HEK293 (cell line): ENCODE measurements around the gene AGT.

ENCODE experiments used
- CTCF ChIA-PET: fragments of 350-600 bp; formaldehyde crosslinking; extraction: SDS; loops from one replicate; lab custom pipeline; 2021; ENCODE audit warnings: antibody characterized with exemption; lab: Yijun Ruan, JAX
- POLR2A ChIA-PET: fragments of 300-600 bp; formaldehyde crosslinking; extraction: SDS; loops from one replicate; lab custom pipeline; 2020; ENCODE audit warnings: antibody characterized with exemption, inconsistent platforms; lab: Yijun Ruan, JAX
- H3K27ac ChIP-seq: fragments of 200-500 bp; sonication (Bioruptor generic); 2 replicates; pipeline ENCODE4 v1.5.1; 2014; ENCODE audit warnings: low read depth, low read length, control low read depth, inconsistent platforms; ENCODE audit errors: extremely low read depth
- H3K36me3 ChIP-seq, 2 experiments: fragments of 200-500 bp in 1 of 2; sonication (Bioruptor generic) in 1 of 2; 1 replicate in 1 of 2; 2 replicates in 1 of 2; pipeline ENCODE4 v1.5.1; 2014 to 2017; ENCODE audit warnings: inconsistent platforms in 2 of 2, low read length in 2 of 2; ENCODE audit not compliant: control insufficient read depth in 2 of 2, insufficient read depth in 1 of 2
- H3K4me1 ChIP-seq: fragments of 200-500 bp; sonication (Bioruptor generic); 2 replicates; pipeline ENCODE4 v1.5.1; 2014; ENCODE audit warnings: mild to moderate bottlenecking, low read length, inconsistent platforms; ENCODE audit not compliant: control insufficient read depth, insufficient read depth
- H3K4me3 ChIP-seq: 2 replicates; pipeline ENCODE4 v1.5.1; 2011; ENCODE audit warnings: low read depth, mild to moderate bottlenecking, control low read depth, low read length, moderate library complexity
- H3K9me3 ChIP-seq: fragments of 200-500 bp; sonication (Bioruptor generic); 2 replicates; pipeline ENCODE4 v1.5.1; 2014; ENCODE audit warnings: low read depth, low read length, inconsistent platforms; ENCODE audit not compliant: control insufficient read depth, insufficient read depth
- KLF16 ChIP-seq: fragments of 450-650 bp; formaldehyde crosslinking; IDR thresholded peaks from 2 replicates; pipeline ENCODE4 v1.5.1; 2017; ENCODE audit warnings: missing biosample characterization, missing genetic modification characterization
- MEIS1 ChIP-seq: sonication (generic); formaldehyde crosslinking; IDR thresholded peaks from 2 replicates; pipeline ENCODE4 v1.8.1; 2022; ENCODE audit warnings: missing genetic modification reagents, mild to moderate bottlenecking, borderline replicate concordance
- ZBTB20 ChIP-seq: fragments of 450-650 bp; formaldehyde crosslinking; IDR thresholded peaks from 2 replicates; pipeline ENCODE4 v1.5.1; 2016; ENCODE audit warnings: missing biosample characterization, missing genetic modification characterization
- ZNF146 ChIP-seq: fragments of 450-650 bp; formaldehyde crosslinking; IDR thresholded peaks from 2 replicates; pipeline ENCODE4 v1.5.1; 2016; ENCODE audit warnings: missing biosample characterization, missing genetic modification characterization
- ZNF292 ChIP-seq: fragments of 450-650 bp; formaldehyde crosslinking; IDR thresholded peaks from 2 replicates; pipeline ENCODE4 v1.5.1; 2016; ENCODE audit warnings: low read depth, missing biosample characterization, missing genetic modification characterization, borderline replicate concordance
- ZNF311 ChIP-seq: fragments of 450-650 bp; formaldehyde crosslinking; IDR thresholded peaks from 2 replicates; pipeline ENCODE4 v1.5.1; 2017; ENCODE audit warnings: missing biosample characterization, missing genetic modification characterization, borderline replicate concordance
- ZNF501 ChIP-seq: fragments of 450-650 bp; formaldehyde crosslinking; IDR thresholded peaks from 2 replicates; pipeline ENCODE4 v1.5.1; 2016; ENCODE audit warnings: missing biosample characterization, missing genetic modification characterization
- ZNF529 ChIP-seq: fragments of 450-650 bp; formaldehyde crosslinking; IDR thresholded peaks from 2 replicates; pipeline ENCODE4 v1.5.1; 2017; ENCODE audit warnings: missing genetic modification characterization, missing biosample characterization; ENCODE audit not compliant: insufficient replicate concordance
- ZNF610 ChIP-seq: fragments of 450-650 bp; formaldehyde crosslinking; IDR thresholded peaks from 2 replicates; pipeline ENCODE4 v1.5.1; 2016; ENCODE audit warnings: missing biosample characterization, missing genetic modification characterization, borderline replicate concordance
- ZNF664 ChIP-seq: fragments of 450-650 bp; formaldehyde crosslinking; IDR thresholded peaks from 2 replicates; pipeline ENCODE4 v1.5.1; 2016; ENCODE audit warnings: missing biosample characterization, missing genetic modification characterization
- ZNF747 ChIP-seq: fragments of 450-650 bp; formaldehyde crosslinking; IDR thresholded peaks from 2 replicates; pipeline ENCODE4 v1.5.1; 2016; ENCODE audit warnings: missing biosample characterization, missing genetic modification characterization
- ZNF837 ChIP-seq: fragments of 450-650 bp; formaldehyde crosslinking; IDR thresholded peaks from 2 replicates; pipeline ENCODE4 v1.5.1; 2016; ENCODE audit warnings: missing biosample characterization, missing genetic modification characterization
- ZSCAN23 ChIP-seq: fragments of 450-650 bp; formaldehyde crosslinking; IDR thresholded peaks from 2 replicates; pipeline ENCODE4 v1.5.1; 2016; ENCODE audit warnings: missing biosample characterization, missing genetic modification characterization
- TF ChIP-seq, protein P1 (sequence below): fragments of 450-650 bp; formaldehyde crosslinking; conservative IDR thresholded peaks from 2 replicates; pipeline ENCODE4 v1.5.1; 2016; ENCODE audit warnings: low read depth, missing biosample characterization, missing genetic modification characterization
- TF ChIP-seq, protein P2 (sequence below): fragments of 450-650 bp; formaldehyde crosslinking; IDR thresholded peaks from 2 replicates; pipeline ENCODE4 v1.5.1; 2016; ENCODE audit warnings: missing biosample characterization, missing genetic modification characterization
- TF ChIP-seq, protein P3 (sequence below): fragments of 450-650 bp; formaldehyde crosslinking; IDR thresholded peaks from 2 replicates; pipeline ENCODE4 v1.5.1; 2017; ENCODE audit warnings: missing biosample characterization, missing genetic modification characterization
- TF ChIP-seq, protein P4 (sequence below): fragments of 450-650 bp; formaldehyde crosslinking; IDR thresholded peaks from 2 replicates; pipeline ENCODE4 v1.5.1; 2016; ENCODE audit warnings: missing biosample characterization, missing genetic modification characterization

AGT gene

DNA sequence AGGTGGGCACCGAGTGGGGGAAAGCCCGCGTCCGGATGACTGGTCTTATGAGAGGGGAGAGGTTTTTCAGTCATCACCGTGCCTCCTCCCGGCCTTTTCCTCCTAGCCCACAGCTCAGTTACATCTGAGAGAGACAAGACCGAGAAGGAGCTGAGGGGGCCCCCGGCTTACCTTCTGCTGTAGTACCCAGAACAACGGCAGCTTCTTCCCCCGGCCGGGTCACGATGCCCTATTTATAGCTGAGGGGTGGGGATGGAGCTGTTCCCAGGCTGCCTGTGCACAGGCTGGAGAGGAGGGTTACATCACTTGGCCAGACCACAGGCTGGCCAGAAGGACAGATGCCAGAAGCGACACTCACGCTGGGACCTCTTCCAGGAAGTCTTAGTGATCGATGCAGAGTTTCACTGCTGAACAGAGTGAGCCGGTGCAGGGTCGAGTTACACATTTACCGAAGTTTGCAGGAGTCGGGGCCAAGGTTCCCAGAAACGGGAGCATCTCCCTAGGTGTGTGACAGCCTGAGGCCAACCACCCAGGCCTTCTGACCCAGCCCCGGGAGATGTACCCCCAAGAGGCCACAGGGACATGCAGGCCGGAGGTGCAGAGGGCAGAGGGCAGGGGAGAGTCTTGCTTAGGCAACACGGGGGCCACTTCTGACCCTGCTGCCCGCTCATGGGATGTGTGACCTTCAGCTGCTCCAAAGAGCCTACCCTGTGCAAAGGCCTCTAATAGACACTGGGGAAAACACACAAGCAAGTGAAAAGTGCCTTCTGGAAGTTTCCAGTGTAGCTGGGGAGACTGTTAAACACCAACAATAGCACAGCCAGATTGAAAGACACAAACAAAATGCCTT, at the start of gene AGT:
Gene AGT, minus strand, starts transcription at position 208 of the 850 bp plus-strand sequence. CDS start 3,299 bp downstream, outside the sequence.
- Histone ChIP-seq H3K4me3 (no peak within 1 kb of the TSS), H3K9me3 (no peaks in the 10 kb centered on the region), H3K27ac (no peak within 1 kb of the TSS), H3K36me3 (no peaks in the 10 kb centered on the region), H3K4me1 (no peaks in the 10 kb centered on the region)
- ChIA-PET CTCF (interaction anchor here (0.5 to 1.3 kb wide), 3 partner anchors 46 to 394 kb away, joined by 3 to 4 read pairs (median 3); no protein-coding TSS in a partner anchor), POLR2A (no interaction called here)
- TF ChIP-seq, protein P1, sequence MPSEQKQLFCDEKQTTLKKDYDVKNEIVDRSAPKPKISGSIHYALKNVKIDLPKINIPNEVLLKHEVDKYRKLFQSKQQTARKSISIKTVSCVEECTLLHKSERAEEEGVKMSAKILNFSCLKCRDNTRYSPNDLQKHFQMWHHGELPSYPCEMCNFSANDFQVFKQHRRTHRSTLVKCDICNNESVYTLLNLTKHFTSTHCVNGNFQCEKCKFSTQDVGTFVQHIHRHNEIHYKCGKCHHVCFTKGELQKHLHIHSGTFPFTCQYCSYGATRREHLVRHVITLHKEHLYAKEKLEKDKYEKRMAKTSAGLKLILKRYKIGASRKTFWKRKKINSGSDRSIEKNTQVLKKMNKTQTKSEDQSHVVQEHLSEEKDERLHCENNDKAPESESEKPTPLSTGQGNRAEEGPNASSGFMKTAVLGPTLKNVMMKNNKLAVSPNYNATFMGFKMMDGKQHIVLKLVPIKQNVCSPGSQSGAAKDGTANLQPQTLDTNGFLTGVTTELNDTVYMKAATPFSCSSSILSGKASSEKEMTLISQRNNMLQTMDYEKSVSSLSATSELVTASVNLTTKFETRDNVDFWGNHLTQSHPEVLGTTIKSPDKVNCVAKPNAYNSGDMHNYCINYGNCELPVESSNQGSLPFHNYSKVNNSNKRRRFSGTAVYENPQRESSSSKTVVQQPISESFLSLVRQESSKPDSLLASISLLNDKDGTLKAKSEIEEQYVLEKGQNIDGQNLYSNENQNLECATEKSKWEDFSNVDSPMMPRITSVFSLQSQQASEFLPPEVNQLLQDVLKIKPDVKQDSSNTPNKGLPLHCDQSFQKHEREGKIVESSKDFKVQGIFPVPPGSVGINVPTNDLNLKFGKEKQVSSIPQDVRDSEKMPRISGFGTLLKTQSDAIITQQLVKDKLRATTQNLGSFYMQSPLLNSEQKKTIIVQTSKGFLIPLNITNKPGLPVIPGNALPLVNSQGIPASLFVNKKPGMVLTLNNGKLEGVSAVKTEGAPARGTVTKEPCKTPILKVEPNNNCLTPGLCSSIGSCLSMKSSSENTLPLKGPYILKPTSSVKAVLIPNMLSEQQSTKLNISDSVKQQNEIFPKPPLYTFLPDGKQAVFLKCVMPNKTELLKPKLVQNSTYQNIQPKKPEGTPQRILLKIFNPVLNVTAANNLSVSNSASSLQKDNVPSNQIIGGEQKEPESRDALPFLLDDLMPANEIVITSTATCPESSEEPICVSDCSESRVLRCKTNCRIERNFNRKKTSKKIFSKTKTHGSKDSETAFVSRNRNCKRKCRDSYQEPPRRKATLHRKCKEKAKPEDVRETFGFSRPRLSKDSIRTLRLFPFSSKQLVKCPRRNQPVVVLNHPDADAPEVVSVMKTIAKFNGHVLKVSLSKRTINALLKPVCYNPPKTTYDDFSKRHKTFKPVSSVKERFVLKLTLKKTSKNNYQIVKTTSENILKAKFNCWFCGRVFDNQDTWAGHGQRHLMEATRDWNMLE (tag by site-specific recombination): no peak
- TF ChIP-seq MEIS1: no peak
- no peak for TF ChIP-seq ZNF664 (tag by site-specific recombination)
- no peak for TF ChIP-seq ZNF292
- TF ChIP-seq, protein P2, sequence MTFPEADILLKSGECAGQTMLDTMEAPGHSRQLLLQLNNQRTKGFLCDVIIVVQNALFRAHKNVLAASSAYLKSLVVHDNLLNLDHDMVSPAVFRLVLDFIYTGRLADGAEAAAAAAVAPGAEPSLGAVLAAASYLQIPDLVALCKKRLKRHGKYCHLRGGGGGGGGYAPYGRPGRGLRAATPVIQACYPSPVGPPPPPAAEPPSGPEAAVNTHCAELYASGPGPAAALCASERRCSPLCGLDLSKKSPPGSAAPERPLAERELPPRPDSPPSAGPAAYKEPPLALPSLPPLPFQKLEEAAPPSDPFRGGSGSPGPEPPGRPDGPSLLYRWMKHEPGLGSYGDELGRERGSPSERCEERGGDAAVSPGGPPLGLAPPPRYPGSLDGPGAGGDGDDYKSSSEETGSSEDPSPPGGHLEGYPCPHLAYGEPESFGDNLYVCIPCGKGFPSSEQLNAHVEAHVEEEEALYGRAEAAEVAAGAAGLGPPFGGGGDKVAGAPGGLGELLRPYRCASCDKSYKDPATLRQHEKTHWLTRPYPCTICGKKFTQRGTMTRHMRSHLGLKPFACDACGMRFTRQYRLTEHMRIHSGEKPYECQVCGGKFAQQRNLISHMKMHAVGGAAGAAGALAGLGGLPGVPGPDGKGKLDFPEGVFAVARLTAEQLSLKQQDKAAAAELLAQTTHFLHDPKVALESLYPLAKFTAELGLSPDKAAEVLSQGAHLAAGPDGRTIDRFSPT (tag by site-specific recombination): no peak
- TF ChIP-seq ZNF837 (tag by site-specific recombination): no peak
- no peak for TF ChIP-seq ZNF610 (tag by site-specific recombination)
- TF ChIP-seq ZNF311 (tag by site-specific recombination): no peak
- no peak for TF ChIP-seq ZNF747
- TF ChIP-seq ZSCAN23 (tag by site-specific recombination): no peak
- TF ChIP-seq, protein P3, sequence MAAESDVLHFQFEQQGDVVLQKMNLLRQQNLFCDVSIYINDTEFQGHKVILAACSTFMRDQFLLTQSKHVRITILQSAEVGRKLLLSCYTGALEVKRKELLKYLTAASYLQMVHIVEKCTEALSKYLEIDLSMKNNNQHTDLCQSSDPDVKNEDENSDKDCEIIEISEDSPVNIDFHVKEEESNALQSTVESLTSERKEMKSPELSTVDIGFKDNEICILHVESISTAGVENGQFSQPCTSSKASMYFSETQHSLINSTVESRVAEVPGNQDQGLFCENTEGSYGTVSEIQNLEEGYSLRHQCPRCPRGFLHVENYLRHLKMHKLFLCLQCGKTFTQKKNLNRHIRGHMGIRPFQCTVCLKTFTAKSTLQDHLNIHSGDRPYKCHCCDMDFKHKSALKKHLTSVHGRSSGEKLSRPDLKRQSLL (tag by site-specific recombination): no peak
- no peak for TF ChIP-seq KLF16 (tag by site-specific recombination)
- TF ChIP-seq, protein P4, sequence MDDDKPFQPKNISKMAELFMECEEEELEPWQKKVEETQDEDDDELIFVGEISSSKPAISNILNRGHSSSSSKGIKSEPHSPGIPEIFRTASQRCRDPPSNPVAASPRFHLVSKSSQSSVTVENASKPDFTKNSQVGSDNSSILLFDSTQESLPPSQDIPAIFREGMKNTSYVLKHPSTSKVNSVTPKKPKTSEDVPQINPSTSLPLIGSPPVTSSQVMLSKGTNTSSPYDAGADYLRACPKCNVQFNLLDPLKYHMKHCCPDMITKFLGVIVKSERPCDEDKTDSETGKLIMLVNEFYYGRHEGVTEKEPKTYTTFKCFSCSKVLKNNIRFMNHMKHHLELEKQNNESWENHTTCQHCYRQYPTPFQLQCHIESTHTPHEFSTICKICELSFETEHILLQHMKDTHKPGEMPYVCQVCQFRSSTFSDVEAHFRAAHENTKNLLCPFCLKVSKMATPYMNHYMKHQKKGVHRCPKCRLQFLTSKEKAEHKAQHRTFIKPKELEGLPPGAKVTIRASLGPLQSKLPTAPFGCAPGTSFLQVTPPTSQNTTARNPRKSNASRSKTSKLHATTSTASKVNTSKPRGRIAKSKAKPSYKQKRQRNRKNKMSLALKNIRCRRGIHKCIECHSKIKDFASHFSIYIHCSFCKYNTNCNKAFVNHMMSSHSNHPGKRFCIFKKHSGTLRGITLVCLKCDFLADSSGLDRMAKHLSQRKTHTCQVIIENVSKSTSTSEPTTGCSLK (tag by site-specific recombination): no peak
- TF ChIP-seq ZNF501: no peak
- TF ChIP-seq ZBTB20 (tag by site-specific recombination): no peak
- TF ChIP-seq ZNF146 (tag by site-specific recombination): no peak
- no peak for TF ChIP-seq ZNF529 (tag by site-specific recombination)
